Left ventricle myocardium inferior (tissue), 1 donor: ENCODE results near the gene PRSS1. TPM values are rescaled to one million over a fixed set of nuclear protein-coding genes. Genes with fewer than 3 reads are reported as not detected.
A peak's percentile ranks its signal among the peaks of the same experiment; 100 is the strongest.

Experiments
- DNase-seq: peaks from one replicate; pipeline ENCODE4 v3.0.0-alpha.2; 2020
- H3K27ac ChIP-seq: fragments of 200-600 bp; replicated peaks from 2 replicates; pipeline ENCODE4 v1.8.0; 2021
- H3K27me3 ChIP-seq: fragments of 200-600 bp; 2 replicates; pipeline ENCODE4 v1.8.0; 2021; ENCODE audit warnings: low read depth
- H3K36me3 ChIP-seq: fragments of 200-600 bp; 2 replicates; pipeline ENCODE4 v1.8.0; 2021
- H3K4me1 ChIP-seq: fragments of 200-600 bp; 2 replicates; pipeline ENCODE4 v1.8.0; 2021
- H3K4me3 ChIP-seq: fragments of 200-600 bp; 2 replicates; pipeline ENCODE4 v1.8.0; 2021; ENCODE audit warnings: mild to moderate bottlenecking, moderate library complexity
- H3K9me3 ChIP-seq: fragments of 200-600 bp; replicated peaks from 2 replicates; pipeline ENCODE4 v1.8.0; 2021
- intact Hi-C: fragments of 100-400 bp; cut with micrococcal nuclease; formaldehyde crosslinking; loops from one replicate; pipeline ENCODE4 v1.11.0; 2022
- total RNA-seq: library from RNA; stranded (reverse); fragmentation: NEBNext Ultra II Directional; extraction: Animal tissue kit (Norgen Biotek cat#: 25700); gene quantifications from one replicate; pipeline ENCODE4 v1.2.1, GENCODE V29; 2021
- TF ChIP-seq, protein P1 (sequence below): fragments of 200-600 bp; IDR thresholded peaks from 2 replicates; pipeline ENCODE4 v1.8.0; 2021; ENCODE audit warnings: antibody characterized with exemption, mild to moderate bottlenecking, borderline replicate concordance
- donor health status: DM: no; HTN: yes; CAD: no; lungs with severe emphysema.

PRSS1 gene
- total RNA-seq, 1 donor from 2014 or later = not detected

DNA sequence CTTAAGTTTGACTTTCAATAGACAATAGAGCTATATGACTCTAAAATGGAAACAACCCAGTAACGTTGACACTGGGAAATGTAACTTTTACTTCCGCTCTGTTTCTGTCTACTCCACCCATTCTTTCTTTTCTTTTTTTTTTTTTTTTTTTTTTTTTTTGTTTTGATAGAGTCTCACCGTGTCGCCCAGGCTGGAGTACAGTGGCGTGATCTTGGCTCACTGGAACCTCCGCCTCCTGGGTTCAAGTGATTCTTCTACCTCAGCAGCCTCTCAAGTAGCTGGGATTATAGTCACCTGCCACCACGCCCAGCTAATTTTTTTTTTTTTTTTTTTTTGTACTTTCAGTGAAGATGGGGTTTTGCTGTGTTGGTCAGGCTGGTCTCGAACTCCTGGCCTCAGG lies 35.4 kb downstream of the PRSS1 start:
- TF ChIP-seq, protein P1, sequence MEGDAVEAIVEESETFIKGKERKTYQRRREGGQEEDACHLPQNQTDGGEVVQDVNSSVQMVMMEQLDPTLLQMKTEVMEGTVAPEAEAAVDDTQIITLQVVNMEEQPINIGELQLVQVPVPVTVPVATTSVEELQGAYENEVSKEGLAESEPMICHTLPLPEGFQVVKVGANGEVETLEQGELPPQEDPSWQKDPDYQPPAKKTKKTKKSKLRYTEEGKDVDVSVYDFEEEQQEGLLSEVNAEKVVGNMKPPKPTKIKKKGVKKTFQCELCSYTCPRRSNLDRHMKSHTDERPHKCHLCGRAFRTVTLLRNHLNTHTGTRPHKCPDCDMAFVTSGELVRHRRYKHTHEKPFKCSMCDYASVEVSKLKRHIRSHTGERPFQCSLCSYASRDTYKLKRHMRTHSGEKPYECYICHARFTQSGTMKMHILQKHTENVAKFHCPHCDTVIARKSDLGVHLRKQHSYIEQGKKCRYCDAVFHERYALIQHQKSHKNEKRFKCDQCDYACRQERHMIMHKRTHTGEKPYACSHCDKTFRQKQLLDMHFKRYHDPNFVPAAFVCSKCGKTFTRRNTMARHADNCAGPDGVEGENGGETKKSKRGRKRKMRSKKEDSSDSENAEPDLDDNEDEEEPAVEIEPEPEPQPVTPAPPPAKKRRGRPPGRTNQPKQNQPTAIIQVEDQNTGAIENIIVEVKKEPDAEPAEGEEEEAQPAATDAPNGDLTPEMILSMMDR = no peak
- Histone ChIP-seq H3K27me3 (peaks cover 63% of the 10 kb centered on the region), H3K27ac (no peak overlapping the region), H3K4me1 (peaks cover 5% of the 10 kb centered on the region), H3K36me3 (no peaks in the 10 kb centered on the region), H3K4me3 (no peak overlapping the region), H3K9me3 (no peaks in the 10 kb centered on the region)
- intact Hi-C loops = loop anchor here (5.0 kb wide), 1 partner anchor 72 kb away; no protein-coding TSS in a partner anchor
- no peak for DNase-seq

DNA sequence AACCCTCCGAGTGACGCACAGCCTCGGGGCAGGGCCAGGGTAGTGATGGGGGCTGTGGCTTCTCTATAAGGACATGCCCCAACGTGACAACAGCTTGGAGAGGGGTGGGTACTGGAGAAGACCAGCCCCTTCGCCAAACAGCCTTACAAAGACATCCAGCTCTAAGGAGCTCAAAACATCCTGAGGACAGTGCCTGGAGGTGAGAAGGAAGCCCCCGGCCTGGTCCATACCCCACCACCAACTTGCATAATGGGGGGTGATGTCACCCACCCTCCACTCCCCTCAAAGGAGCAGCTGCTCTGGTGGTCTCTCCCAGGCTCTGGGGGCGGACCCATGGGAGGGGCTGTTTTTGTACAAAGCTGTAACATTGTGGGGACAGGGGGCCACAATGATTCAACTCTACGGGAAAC lies 36.6 kb downstream of the PRSS1 start:
- Histone ChIP-seq H3K4me1 (peaks cover 5% of the 10 kb centered on the region), H3K4me3 (no peak overlapping the region), H3K27ac (no peak overlapping the region), H3K9me3 (no peaks in the 10 kb centered on the region), H3K36me3 (no peaks in the 10 kb centered on the region), H3K27me3 (peaks cover 74% of the 10 kb centered on the region)
- DNase-seq = no peak
- TF ChIP-seq, protein P1 = no peak
- intact Hi-C loops = no loop called here

DNA sequence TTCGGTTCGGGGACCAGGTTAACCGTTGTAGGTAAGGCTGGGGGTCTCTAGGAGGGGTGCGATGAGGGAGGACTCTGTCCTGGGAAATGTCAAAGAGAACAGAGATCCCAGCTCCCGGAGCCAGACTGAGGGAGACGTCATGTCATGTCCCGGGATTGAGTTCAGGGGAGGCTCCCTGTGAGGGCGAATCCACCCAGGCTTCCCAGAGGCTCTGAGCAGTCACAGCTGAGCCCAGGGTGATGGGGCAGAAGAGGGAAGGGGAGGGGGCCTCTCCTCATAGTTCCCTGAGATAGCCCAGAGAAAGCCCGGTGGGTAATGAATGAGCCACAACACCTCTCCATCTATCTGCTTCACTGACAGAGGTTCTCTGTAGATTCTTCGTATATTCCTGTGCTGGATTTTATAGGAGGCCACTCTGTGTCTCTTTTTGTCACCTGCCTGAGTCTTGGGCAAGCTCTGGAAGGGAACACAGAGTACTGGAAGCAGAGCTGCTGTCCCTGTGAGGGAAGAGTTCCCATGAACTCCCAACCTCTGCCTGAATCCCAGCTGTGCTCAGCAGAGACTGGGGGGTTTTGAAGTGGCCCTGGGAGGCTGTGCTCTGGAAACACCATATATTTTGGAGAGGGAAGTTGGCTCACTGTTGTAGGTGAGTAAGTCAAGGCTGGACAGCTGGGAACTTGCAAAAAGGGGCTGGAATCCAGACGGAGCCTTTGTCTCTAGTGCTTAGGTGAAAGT lies 37.9 kb downstream of the PRSS1 start:
- H3K4me3 ChIP-seq = no peak overlapping the region
- intact Hi-C loops = no loop called here
- H3K36me3 ChIP-seq = no peaks in the 10 kb centered on the region
- H3K27me3 ChIP-seq = peaks cover 81% of the 10 kb centered on the region
- H3K4me1 ChIP-seq = peaks cover 5% of the 10 kb centered on the region
- peak overlapping the region; percentile 30 for H3K27ac ChIP-seq
- TF ChIP-seq, protein P1 = no peak
- no peak for DNase-seq
- H3K9me3 ChIP-seq = no peaks in the 10 kb centered on the region

DNA sequence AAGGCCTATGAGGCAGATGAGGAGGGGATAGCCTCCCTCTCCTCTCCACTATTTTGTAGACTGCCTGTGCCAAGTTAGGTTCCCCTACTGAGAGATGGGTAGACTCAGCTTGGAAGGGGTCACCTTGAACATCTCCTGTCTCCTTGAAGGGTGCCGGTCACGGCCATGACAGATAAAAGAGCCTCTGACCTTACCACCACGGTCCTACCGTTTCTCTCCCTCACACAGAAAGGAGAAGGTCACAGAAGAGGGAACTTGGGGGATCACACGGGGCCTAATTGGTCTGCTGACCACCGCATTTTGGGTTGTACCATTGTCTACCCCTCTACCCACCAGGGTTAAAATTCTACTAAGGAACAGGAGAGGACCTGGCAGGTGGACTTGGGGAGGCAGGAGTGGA lies 38.5 kb downstream of the PRSS1 start:
- Histone ChIP-seq H3K4me3 (no peak overlapping the region), H3K27ac (peak overlapping the region; percentile 30), H3K27me3 (peaks cover 81% of the 10 kb centered on the region), H3K9me3 (no peaks in the 10 kb centered on the region), H3K36me3 (no peaks in the 10 kb centered on the region), H3K4me1 (peaks cover 4% of the 10 kb centered on the region)
- DNase-seq = no peak
- intact Hi-C loops = no loop called here
- TF ChIP-seq, protein P1 = no peak

DNA sequence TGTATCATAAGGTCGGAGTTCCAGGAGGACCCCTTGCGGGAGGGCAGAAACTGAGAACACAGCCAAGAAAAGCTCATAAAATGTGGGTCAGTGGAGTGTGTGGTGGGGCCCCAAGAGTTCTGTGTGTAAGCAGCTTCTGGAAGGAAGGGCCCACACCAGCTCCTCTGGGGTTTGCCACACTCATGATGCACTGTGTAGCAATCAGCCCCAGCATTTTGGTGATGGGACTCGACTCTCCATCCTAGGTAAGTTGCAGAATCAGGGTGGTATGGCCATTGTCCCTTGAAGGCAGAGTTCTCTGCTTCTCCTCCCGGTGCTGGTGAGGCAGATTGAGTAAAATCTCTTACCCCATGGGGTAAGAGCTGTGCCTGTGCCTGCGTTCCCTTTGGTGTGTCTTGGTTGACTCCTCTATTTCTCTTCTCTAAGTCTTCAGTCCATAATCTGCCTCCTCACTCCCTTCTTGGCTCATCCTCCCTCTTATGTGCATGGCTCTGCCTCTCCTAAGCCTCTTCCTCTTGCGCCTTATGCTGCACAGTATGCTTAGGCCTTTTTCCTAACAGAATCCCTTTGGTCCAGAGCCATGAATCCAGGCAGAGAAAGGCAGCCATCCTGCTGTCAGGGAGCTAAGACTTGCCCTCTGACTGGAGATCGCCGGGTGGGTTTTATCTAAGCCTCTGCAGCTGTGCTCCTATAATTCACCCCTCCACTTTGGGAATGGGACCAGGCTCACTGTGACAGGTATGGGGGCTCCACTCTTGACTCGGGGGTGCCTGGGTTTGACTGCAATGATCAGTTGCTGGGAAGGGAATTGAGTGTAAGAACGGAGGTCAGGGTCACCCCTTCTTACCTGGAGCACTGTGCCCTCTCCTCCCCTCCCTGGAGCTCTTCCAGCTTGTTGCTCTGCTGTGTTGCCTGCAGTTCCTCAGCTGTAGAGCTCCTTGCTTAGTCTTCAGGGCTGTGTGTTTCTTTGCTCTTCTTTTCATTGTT lies 39.3 kb downstream of the PRSS1 start:
- intact Hi-C loops = no loop called here
- H3K27ac ChIP-seq = no peak overlapping the region
- no peak for DNase-seq
- no peaks in the 10 kb centered on the region for H3K4me1 ChIP-seq
- H3K4me3 ChIP-seq = no peak overlapping the region
- no peaks in the 10 kb centered on the region for H3K9me3 ChIP-seq
- H3K36me3 ChIP-seq = no peaks in the 10 kb centered on the region
- TF ChIP-seq, protein P1 = no peak
- H3K27me3 ChIP-seq = peaks cover 84% of the 10 kb centered on the region
